Measurements from ENCODE around the gene ESYT1.

- TF ChIP-seq POLR2AphosphoS5 (IDR thresholded peaks at IDR 0.05) (no peak), CTCF (IDR thresholded peaks at IDR 0.05) (no peak), POLR2A (IDR thresholded peaks at IDR 0.05) (no peak)
These were observed 1.3 kb upstream of the ESYT1 start for GRCh38 chr12:56126732-56127239.
